Astrocyte (in vitro differentiated cells and primary cell): Measurements from ENCODE around the gene FYN.

Source experiments
- EZH2 ChIP-seq: IDR thresholded peaks from 2 replicates; pipeline ENCODE4 v1.6.1; 2012; ENCODE audit warnings: mild to moderate bottlenecking, low read length, inconsistent platforms; ENCODE audit not compliant: insufficient read depth
- TF ChIP-seq, protein P1 (sequence below): IDR thresholded peaks from 2 replicates; pipeline ENCODE4 v1.5.1; 2011; ENCODE audit warnings: low read depth, mild to moderate bottlenecking, inconsistent platforms, low read length, moderate library complexity; ENCODE audit not compliant: insufficient read depth

DNA sequence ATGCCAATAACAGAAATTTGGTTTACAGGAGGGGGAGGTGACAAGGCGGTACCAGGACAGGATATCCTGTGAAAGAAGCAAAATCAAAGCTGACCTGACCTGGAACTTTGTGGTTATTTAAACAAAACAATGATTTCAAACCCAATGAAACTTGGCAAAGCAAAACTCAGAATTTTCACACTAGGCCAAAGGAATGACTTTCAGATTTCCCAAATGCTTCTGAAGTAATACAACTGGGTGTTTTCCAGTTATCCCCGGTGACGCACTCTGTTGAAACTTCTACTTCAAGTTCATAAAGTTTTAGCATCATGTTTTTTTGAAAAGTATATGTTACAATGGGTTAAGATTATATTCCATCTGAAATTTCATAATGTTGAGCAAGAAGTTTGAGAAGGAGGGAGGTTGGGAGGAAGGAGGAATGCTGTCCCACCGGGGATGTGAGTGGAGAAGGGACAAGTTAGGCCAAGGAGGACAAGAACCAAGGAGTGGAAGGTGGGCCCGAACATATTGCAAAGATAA lies 189.4 kb downstream of the FYN start:
- TF ChIP-seq, protein P1, sequence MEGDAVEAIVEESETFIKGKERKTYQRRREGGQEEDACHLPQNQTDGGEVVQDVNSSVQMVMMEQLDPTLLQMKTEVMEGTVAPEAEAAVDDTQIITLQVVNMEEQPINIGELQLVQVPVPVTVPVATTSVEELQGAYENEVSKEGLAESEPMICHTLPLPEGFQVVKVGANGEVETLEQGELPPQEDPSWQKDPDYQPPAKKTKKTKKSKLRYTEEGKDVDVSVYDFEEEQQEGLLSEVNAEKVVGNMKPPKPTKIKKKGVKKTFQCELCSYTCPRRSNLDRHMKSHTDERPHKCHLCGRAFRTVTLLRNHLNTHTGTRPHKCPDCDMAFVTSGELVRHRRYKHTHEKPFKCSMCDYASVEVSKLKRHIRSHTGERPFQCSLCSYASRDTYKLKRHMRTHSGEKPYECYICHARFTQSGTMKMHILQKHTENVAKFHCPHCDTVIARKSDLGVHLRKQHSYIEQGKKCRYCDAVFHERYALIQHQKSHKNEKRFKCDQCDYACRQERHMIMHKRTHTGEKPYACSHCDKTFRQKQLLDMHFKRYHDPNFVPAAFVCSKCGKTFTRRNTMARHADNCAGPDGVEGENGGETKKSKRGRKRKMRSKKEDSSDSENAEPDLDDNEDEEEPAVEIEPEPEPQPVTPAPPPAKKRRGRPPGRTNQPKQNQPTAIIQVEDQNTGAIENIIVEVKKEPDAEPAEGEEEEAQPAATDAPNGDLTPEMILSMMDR = no peak
- no peak for TF ChIP-seq EZH2
